HL-60/S4 treated with phorbol 12-myristate 13-acetate at 8.2 ng/mL for 4 days and 3 days (cell line): ENCODE data around the gene TGFBRAP1.
"Not testable (repeated sequence)": the region's sequence is repeated elsewhere in the genome, so short reads cannot be mapped to it uniquely, and the experiment has no call there.

Experiments
- in situ Hi-C: fragments of 300-500 bp; cut with MboI; formaldehyde crosslinking; loops from 2 replicates; pipeline ENCODE4 v1.15.0; 2022; ENCODE audit warnings: low sequenced_read_pairs

Gene TGFBRAP1

GRCh38 chr2:105361102-105361889 is 31.8 kb upstream of the TGFBRAP1 start:
- in situ Hi-C loops = loop anchor here (25.0 kb wide), 2 partner anchors 176 to 1226 kb away; no protein-coding TSS in a partner anchor

- in situ Hi-C loops = loop anchor here (25.0 kb wide), 2 partner anchors 179 to 1229 kb away; no protein-coding TSS in a partner anchor
Observed at GRCh38 chr2:105358593-105358992, 29.1 kb upstream of the TGFBRAP1 start.

GRCh38 chr2:105357122-105357521 is 27.6 kb upstream of the TGFBRAP1 start:
- in situ Hi-C loops = loop anchor here (25.0 kb wide), 2 partner anchors 180 to 1230 kb away; no protein-coding TSS in a partner anchor

GRCh38 chr2:105344704-105345345 is 15.3 kb upstream of the TGFBRAP1 start:
- in situ Hi-C loops = no loop called here

GRCh38 chr2:105339414-105339813 is 9.9 kb upstream of the TGFBRAP1 start:
- in situ Hi-C loops = no loop called here

GRCh38 chr2:105338020-105338385 is 8.5 kb upstream of the TGFBRAP1 start:
- in situ Hi-C loops = no loop called here

GRCh38 chr2:105337122-105338019 is 7.8 kb upstream of the TGFBRAP1 start, which contains the start of gene C2orf49:
TSS of gene C2orf49 (plus strand) at chr2:105337540. CDS start at chr2:105337588, 48 bp downstream.
- in situ Hi-C loops = no loop called here

- in situ Hi-C loops = no loop called here
Observed at GRCh38 chr2:105336786-105337121, 7.2 kb upstream of the TGFBRAP1 start.

GRCh38 chr2:105335469-105335868 is 5.9 kb upstream of the TGFBRAP1 start:
- in situ Hi-C loops = no loop called here

GRCh38 chr2:105334211-105334610 is 4.7 kb upstream of the TGFBRAP1 start:
- in situ Hi-C loops = no loop called here

- in situ Hi-C loops = no loop called here
Observed at GRCh38 chr2:105330681-105331375, 1.3 kb upstream of the TGFBRAP1 start.

- in situ Hi-C loops = no loop called here
Observed at GRCh38 chr2:105329197-105329554, 359 bp downstream of the TGFBRAP1 start.

- in situ Hi-C loops = no loop called here
Observed at GRCh38 chr2:105328281-105329196, 996 bp downstream of the TGFBRAP1 start.

- in situ Hi-C loops = no loop called here
Observed at GRCh38 chr2:105327690-105328089, 1.8 kb downstream of the TGFBRAP1 start.

- in situ Hi-C loops = not testable (repeated sequence)
Observed at GRCh38 chr2:105327271-105327670, 2.3 kb downstream of the TGFBRAP1 start.

GRCh38 chr2:105325389-105325963 is 4.1 kb downstream of the TGFBRAP1 start:
- in situ Hi-C loops = no loop called here

GRCh38 chr2:105324732-105325131 is 4.8 kb downstream of the TGFBRAP1 start:
- in situ Hi-C loops = no loop called here

GRCh38 chr2:105324101-105324500 is 5.4 kb downstream of the TGFBRAP1 start:
- in situ Hi-C loops = no loop called here

GRCh38 chr2:105323111-105323510 is 6.4 kb downstream of the TGFBRAP1 start:
- in situ Hi-C loops = no loop called here
